ENCODE measurements around the gene TBPL1.
"Not testable (repeated sequence)": the region's sequence is repeated elsewhere in the genome, so short reads cannot be mapped to it uniquely, and the experiment has no call there.

Gene TBPL1

GRCh38 chr6:133973109-133973971 lies 20.3 kb downstream of the TBPL1 start:
- DNase-seq (ENCODE audit: low read depth, low spot score), result no peak

- no peak for DNase-seq (ENCODE audit: low read depth, low spot score)
Observed at GRCh38 chr6:133977983-133978895, 25.2 kb downstream of the TBPL1 start.

- no peak for DNase-seq (ENCODE audit: low read depth, low spot score)
Observed at GRCh38 chr6:133978896-133979240, 25.8 kb downstream of the TBPL1 start.

- not testable (repeated sequence) for DNase-seq (ENCODE audit: low read depth, low spot score)
Observed at GRCh38 chr6:133979269-133979963, 26.4 kb downstream of the TBPL1 start.

GRCh38 chr6:133980168-133980567 lies 27.1 kb downstream of the TBPL1 start:
- DNase-seq (ENCODE audit: low read depth, low spot score), result no peak

- DNase-seq (ENCODE audit: low read depth, low spot score), result no peak
Observed at GRCh38 chr6:133983099-133983939, 30.3 kb downstream of the TBPL1 start.

- DNase-seq (ENCODE audit: low read depth, low spot score), result no peak
Observed at GRCh38 chr6:133985970-133986369, 32.9 kb downstream of the TBPL1 start.

- DNase-seq (ENCODE audit: low read depth, low spot score), result no peak
Observed at GRCh38 chr6:133986942-133987341, 33.9 kb downstream of the TBPL1 start.

- DNase-seq (ENCODE audit: low read depth, low spot score), result no peak
Observed at GRCh38 chr6:133989525-133989924, 36.5 kb downstream of the TBPL1 start.

- no peak for DNase-seq (ENCODE audit: low read depth, low spot score)
Observed at GRCh38 chr6:133990321-133990720, 37.3 kb downstream of the TBPL1 start.

- no peak for DNase-seq (ENCODE audit: low read depth, low spot score)
Observed at GRCh38 chr6:133991096-133991593, 38.1 kb downstream of the TBPL1 start.

- no peak for DNase-seq (ENCODE audit: low read depth, low spot score)
Observed at GRCh38 chr6:133992992-133993680, 40.1 kb downstream of the TBPL1 start.

GRCh38 chr6:133995296-133995695 lies 42.3 kb downstream of the TBPL1 start:
- DNase-seq (ENCODE audit: low read depth, low spot score), result no peak

GRCh38 chr6:133995758-133996157 lies 42.7 kb downstream of the TBPL1 start:
- DNase-seq (ENCODE audit: low read depth, low spot score), result no peak

GRCh38 chr6:133997267-133997666 lies 44.2 kb downstream of the TBPL1 start:
- DNase-seq (ENCODE audit: low read depth, low spot score), result no peak

- DNase-seq (ENCODE audit: low read depth, low spot score), result no peak
Observed at GRCh38 chr6:133999305-133999704, 46.3 kb downstream of the TBPL1 start.

GRCh38 chr6:134000443-134000842 lies 47.4 kb downstream of the TBPL1 start:
- DNase-seq (ENCODE audit: low read depth, low spot score), result no peak

GRCh38 chr6:134002821-134003220 lies 49.8 kb downstream of the TBPL1 start:
- DNase-seq (ENCODE audit: low read depth, low spot score), result no peak

GRCh38 chr6:134003542-134003951 lies 50.5 kb downstream of the TBPL1 start:
- no peak for DNase-seq (ENCODE audit: low read depth, low spot score)

GRCh38 chr6:134004714-134005113 lies 51.7 kb downstream of the TBPL1 start:
- DNase-seq (ENCODE audit: low read depth, low spot score), result no peak

All from ELF-1 (cell line).